HCT116 (cell line): Measurements from ENCODE around the gene NFATC2IP.

Experiments used
- CEBPB ChIP-seq: IDR thresholded peaks from 2 replicates; pipeline ENCODE4 v1.6.1; 2012; ENCODE audit warnings: low read depth
- EZH2 ChIP-seq: fragments of 200-600 bp; sonication (generic); IDR thresholded peaks from 2 replicates; pipeline ENCODE4 v1.6.1; 2017; ENCODE audit warnings: antibody characterized with exemption, mixed run types
- EZH2phosphoT487 ChIP-seq: fragments of 200-600 bp; IDR thresholded peaks from 2 replicates; pipeline ENCODE4 v1.6.1; 2018; ENCODE audit warnings: antibody characterized with exemption, borderline replicate concordance
- JUND ChIP-seq: IDR thresholded peaks from 2 replicates; pipeline ENCODE4 v1.6.1; 2012
- POLR2A ChIP-seq: IDR thresholded peaks from 2 replicates; pipeline ENCODE4 v1.7.0; 2011; ENCODE audit warnings: borderline replicate concordance; ENCODE audit not compliant: insufficient read depth, insufficient read length; ENCODE audit errors: extremely low read depth
- POLR2AphosphoS5 ChIP-seq: IDR thresholded peaks from 2 replicates; pipeline ENCODE4 v1.6.1; 2011; ENCODE audit warnings: mild to moderate bottlenecking, low read depth, low read length, moderate library complexity
- SP1 ChIP-seq: IDR thresholded peaks from 2 replicates; pipeline ENCODE4 v1.6.1; 2012; ENCODE audit warnings: low read depth
- ZBTB33 ChIP-seq: IDR thresholded peaks from 2 replicates; pipeline ENCODE4 v1.6.1; 2011; ENCODE audit warnings: mild to moderate bottlenecking, low read length, moderate library complexity; ENCODE audit not compliant: insufficient replicate concordance; ENCODE audit errors: extremely low read depth
- ZFX ChIP-seq: fragments of 450-650 bp; IDR thresholded peaks from 2 replicates; pipeline ENCODE4 v1.6.1; 2017
- ZNF274 ChIP-seq: fragments of 200-500 bp; sonication (Bioruptor generic); IDR thresholded peaks from 2 replicates; pipeline ENCODE4 v1.6.1; 2014; ENCODE audit warnings: mild to moderate bottlenecking, low read depth, low read length, inconsistent platforms
- TF ChIP-seq, protein P1 (sequence below), 3 experiments: fragments of 200-600 bp in 1 of 3; sonication (generic) in 1 of 3; IDR thresholded peaks in 2 of 3; conservative IDR thresholded peaks in 1 of 3; 2 replicates each; pipeline ENCODE4 v1.5.1; 2012 to 2017; ENCODE audit warnings: low read depth in 2 of 3, low read length in 2 of 3, antibody characterized with exemption in 1 of 3, borderline replicate concordance in 1 of 3, control low read depth in 1 of 3, mild to moderate bottlenecking in 1 of 3, mixed read lengths in 1 of 3, mixed run types in 1 of 3, moderate library complexity in 1 of 3; ENCODE audit not compliant: insufficient read depth in 1 of 3
- TF ChIP-seq, protein P2 (sequence below): IDR thresholded peaks from 2 replicates; pipeline ENCODE4 v1.6.1; 2012; ENCODE audit warnings: low read depth

GRCh38 chr16:28938721-28939120, 12.0 kb upstream of the NFATC2IP start:
- TF ChIP-seq, protein P1, sequence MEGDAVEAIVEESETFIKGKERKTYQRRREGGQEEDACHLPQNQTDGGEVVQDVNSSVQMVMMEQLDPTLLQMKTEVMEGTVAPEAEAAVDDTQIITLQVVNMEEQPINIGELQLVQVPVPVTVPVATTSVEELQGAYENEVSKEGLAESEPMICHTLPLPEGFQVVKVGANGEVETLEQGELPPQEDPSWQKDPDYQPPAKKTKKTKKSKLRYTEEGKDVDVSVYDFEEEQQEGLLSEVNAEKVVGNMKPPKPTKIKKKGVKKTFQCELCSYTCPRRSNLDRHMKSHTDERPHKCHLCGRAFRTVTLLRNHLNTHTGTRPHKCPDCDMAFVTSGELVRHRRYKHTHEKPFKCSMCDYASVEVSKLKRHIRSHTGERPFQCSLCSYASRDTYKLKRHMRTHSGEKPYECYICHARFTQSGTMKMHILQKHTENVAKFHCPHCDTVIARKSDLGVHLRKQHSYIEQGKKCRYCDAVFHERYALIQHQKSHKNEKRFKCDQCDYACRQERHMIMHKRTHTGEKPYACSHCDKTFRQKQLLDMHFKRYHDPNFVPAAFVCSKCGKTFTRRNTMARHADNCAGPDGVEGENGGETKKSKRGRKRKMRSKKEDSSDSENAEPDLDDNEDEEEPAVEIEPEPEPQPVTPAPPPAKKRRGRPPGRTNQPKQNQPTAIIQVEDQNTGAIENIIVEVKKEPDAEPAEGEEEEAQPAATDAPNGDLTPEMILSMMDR (IDR thresholded peaks at IDR 0.05 in 2 of 3, conservative IDR thresholded peaks at IDR 0.05 in 1 of 3; ENCODE audit: borderline replicate concordance in 1 of 3, insufficient read depth in 1 of 3, low read depth in 2 of 3, low read length in 2 of 3): no peak
- no peak for TF ChIP-seq POLR2AphosphoS5
- no peak for TF ChIP-seq EZH2phosphoT487
- no peak for TF ChIP-seq CEBPB
- no peak for TF ChIP-seq ZFX
- TF ChIP-seq ZNF274: no peak
- no peak for TF ChIP-seq JUND
- TF ChIP-seq EZH2: no peak
- TF ChIP-seq SP1: no peak
- TF ChIP-seq, protein P2, sequence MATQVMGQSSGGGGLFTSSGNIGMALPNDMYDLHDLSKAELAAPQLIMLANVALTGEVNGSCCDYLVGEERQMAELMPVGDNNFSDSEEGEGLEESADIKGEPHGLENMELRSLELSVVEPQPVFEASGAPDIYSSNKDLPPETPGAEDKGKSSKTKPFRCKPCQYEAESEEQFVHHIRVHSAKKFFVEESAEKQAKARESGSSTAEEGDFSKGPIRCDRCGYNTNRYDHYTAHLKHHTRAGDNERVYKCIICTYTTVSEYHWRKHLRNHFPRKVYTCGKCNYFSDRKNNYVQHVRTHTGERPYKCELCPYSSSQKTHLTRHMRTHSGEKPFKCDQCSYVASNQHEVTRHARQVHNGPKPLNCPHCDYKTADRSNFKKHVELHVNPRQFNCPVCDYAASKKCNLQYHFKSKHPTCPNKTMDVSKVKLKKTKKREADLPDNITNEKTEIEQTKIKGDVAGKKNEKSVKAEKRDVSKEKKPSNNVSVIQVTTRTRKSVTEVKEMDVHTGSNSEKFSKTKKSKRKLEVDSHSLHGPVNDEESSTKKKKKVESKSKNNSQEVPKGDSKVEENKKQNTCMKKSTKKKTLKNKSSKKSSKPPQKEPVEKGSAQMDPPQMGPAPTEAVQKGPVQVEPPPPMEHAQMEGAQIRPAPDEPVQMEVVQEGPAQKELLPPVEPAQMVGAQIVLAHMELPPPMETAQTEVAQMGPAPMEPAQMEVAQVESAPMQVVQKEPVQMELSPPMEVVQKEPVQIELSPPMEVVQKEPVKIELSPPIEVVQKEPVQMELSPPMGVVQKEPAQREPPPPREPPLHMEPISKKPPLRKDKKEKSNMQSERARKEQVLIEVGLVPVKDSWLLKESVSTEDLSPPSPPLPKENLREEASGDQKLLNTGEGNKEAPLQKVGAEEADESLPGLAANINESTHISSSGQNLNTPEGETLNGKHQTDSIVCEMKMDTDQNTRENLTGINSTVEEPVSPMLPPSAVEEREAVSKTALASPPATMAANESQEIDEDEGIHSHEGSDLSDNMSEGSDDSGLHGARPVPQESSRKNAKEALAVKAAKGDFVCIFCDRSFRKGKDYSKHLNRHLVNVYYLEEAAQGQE: no peak
- TF ChIP-seq POLR2A: no peak
- no peak for TF ChIP-seq ZBTB33
